Stimulated activated naive CD4-positive, alpha-beta T cell treated with Interleukin-2 at 50 U/mL for 16 hours (primary cell): ENCODE measurements around the gene APBB1IP.
"Not testable (repeated sequence)": the region's sequence is repeated elsewhere in the genome, so short reads cannot be mapped to it uniquely, and the experiment has no call there.

Source experiments
- DNase-seq: peaks from one replicate; lab custom pipeline; 2025; lab: John Stamatoyannopoulos, UW

APBB1IP gene

DNA sequence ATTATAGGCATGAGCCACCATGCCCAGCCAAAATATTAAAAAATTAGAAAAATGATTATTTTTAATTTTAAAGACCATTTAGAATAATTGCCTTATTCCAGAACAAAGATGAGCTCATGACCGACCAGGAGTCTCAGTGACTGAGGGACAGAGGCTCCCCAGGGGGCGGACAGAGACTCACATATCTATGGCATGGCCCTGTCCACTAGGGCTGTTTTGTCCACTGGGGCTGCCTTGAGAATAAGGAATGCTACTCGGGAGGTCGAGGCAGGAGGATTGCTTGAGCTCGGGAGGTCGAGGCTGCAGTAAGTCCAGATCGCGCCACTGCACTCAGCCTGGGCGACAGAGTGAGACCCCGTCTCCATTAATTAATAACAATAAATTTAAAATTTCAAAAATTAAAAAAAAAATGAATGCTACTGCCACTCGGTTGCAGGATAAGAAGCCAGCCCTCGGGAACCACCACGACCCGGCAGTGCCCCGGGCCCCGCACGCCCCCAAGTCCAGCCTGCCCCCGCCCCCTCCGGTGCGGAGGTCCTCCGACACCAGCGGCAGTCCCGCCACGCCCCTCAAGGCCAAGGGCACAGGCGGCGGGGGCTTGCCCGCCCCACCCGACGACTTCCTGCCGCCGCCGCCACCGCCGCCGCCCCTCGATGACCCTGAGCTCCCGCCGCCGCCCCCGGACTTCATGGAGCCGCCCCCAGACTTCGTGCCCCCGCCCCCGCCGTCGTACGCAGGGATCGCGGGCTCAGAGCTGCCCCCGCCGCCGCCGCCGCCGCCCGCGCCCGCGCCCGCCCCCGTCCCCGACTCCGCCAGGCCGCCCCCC is 128.6 kb downstream of the APBB1IP start:
- no peak for DNase-seq

DNA sequence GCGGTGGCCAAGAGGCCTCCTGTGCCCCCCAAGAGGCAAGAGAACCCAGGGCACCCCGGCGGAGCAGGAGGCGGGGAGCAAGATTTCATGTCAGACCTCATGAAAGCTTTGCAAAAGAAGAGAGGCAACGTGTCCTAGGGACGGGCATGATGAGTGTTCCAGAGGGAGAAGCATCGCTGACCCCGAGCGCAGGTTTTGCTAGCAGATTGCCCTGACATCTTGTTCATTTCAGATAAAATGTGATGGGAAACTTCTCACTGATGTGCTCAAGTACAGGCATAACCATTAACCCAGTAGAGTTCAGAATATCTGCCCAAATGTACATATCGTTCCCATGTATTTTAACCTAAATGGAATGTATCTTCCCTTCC is 129.2 kb downstream of the APBB1IP start:
- no peak for DNase-seq

GRCh38 chr10:26571655-26572054 is 133.5 kb downstream of the APBB1IP start:
- no peak for DNase-seq

- DNase-seq, result no peak
These were observed 135.5 kb downstream of the APBB1IP start for GRCh38 chr10:26573674-26574073.

DNA sequence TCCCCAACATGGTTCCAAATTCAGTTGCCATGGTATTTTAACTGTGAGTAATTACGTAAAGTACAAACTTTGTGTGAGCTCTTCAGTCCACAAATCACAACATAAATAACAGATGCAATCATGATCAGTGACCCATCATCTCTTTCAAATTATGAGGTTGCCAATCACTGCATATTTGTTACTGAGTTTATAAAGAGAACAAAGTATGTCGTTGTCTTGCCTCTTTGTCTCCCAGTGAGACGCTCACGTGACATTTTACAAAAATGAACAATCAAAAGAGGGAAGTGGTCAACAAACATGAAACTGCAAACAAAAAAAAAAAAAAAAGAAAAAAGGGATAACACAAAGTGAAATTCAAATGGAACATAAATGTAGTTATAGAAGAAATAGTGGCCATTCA is 136.6 kb downstream of the APBB1IP start:
- no peak for DNase-seq

DNA sequence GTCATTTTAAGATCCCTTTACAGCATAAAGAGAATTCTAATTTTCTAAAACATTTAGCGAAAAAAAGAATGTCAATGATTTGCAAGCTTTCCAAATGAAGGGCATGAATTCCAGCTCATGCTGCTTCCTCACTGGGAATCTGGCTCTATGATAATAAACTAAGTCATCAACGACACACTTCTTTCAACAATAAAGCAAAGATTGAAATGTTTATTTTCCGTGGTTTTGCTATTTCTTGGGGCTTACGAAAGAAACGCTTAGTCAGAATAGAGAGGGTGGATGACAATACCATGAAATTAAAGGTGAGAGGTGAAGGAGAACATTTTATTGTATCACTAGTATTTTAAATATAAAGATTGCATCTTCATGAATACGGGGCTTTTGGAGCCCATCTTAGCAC is 140.2 kb downstream of the APBB1IP start:
- not testable (repeated sequence) for DNase-seq

DNA sequence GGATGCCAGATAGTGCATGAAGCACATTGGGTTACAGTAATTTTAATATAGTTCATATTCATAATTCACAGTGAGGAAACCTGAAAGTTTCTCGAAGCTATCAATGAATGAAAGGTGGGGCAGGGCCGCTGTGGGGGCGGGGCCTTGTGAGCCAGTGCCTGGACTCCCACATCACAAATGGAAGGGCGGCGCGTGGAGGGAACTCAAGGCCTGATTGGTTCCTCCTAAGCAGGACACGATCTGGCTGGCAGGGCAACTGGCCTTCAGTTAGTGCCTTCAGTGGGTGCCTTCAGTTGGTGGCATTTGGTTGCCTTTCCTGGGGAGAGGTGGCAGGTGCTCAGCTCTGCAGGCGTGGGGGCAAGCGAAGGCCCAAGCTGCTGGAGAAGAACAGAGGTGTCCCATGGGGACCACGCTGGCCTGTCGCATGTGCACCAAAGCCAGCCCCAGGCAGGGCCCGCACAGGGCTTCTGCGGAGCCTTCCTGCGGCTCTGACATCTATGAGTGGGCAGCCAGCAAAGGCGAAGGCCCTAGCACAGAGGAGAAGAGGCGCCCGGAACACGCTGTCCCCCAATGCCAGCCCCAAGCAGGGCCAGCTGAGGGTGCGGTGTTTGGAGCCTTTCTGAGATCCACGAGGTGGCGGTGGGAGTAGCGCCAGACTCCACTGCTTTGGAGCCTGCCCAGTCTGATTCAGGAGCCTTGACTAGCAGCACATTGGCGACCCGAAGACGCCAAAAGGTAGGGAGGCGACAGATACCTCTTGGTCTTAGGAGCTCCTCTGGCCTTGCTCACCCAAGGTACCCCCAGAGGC is 141.3 kb downstream of the APBB1IP start:
- DNase-seq, result no peak

GRCh38 chr10:26586211-26586610 is 148.1 kb downstream of the APBB1IP start:
- no peak for DNase-seq

DNA sequence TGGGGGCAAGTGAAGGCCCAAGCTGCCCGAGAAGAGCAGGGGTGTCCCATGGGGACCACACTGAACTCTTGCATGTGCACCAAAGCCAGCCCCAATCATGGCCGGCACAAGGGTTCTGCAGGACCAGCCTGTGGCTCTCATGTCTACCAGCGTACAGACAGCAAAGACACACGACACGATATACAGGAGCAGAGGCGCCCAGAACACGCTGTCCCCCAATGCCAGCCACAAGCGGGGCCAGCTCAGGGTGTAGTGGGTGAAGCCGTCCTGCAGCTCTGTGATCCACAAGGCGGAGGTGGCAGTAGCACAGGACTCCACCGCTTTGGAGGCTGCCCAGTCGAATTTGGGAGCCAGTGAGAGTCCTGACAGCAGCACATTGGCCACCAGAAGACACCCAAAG is 150.5 kb downstream of the APBB1IP start:
- no peak for DNase-seq

DNA sequence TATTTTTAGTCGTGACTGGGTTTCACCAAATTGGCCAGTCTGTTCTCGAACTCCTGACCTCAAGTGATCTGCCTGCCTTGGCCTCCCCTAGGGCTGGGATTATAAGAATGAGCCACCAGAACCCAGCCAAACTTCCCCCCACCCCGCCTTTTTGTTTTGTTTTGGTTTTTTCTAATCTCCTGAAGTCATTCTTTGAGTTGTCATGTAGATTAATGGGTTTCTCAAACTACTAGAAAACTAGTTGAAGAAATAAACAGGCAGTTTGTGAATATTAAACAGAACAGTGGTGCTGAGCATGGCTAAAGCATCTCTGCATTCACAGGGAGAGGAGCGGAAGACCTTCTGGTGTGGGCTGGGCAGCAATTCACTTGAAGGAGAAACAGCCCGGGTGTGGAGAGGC is 151.7 kb downstream of the APBB1IP start:
- DNase-seq, result not testable (repeated sequence)

DNA sequence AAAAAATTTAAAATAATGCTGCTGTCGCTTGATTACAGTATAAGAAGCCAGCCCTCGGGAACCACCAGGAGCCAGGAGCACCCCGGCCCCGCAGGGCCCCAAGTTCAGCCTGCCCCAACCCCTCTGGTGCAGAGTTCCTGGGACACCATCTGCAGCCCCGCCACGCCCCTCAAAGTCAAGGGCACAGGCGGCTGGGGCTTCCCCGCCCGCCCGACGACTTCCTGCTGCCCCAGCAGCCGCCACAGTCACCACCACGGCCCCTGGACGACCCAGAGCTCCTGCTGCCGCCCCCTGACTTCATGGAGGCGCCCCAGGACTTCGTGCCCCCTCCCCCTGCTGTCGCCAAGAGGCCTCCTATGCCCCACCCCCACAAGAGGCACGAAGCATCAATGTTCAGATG is 155.8 kb downstream of the APBB1IP start:
- no peak for DNase-seq

DNA sequence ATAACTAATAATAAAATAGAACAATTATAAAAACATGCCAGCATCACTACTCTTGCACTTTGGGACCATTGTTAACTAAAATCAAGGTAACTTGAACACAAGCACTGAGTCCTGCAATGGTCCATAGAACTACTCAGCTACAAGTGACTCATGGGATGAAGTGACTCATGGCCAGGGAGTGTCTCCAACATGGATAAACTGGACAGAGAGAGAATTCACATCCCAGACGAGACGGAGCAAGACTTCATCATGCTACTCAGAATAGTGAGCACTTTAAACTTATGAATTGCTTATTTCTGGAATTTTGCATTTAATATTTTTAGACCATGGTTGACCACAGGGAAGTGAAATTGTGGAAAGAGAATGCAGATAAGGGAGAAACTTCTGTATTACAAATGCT is 165.1 kb downstream of the APBB1IP start:
- DNase-seq, result not testable (repeated sequence)

- not testable (repeated sequence) for DNase-seq
These were observed 166.4 kb downstream of the APBB1IP start for GRCh38 chr10:26604320-26605093.

DNA sequence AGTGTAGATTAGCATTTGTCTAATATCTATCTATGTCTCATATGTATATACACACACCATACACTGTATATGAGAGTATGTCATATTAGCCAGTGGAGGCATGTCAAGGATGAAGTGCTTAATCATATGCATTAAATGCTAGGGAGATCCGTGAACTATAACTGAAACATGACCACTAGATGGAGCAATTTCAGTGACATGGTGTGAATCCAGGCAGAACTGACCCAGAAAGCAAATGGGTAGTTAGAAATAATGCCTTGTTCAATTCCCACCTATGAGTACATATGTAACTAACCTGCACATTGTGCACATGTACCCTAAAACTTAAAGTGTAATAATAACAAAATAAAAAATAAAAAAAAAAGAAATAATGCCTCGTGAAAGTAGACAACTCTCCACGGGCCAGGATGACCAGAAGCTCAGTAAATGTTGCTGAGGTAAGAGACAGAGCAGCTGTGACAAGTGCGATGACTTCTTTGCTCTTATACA is 168.3 kb downstream of the APBB1IP start:
- not testable (repeated sequence) for DNase-seq

- DNase-seq, result no peak
These were observed 174.2 kb downstream of the APBB1IP start for GRCh38 chr10:26612151-26612915.
